Activated naive CD4-positive, alpha-beta T cell treated with anti-CD3 and anti-CD28 coated beads for 36 hours (primary cell): ENCODE measurements around the gene FKBP15. TPM values are rescaled to one million over a fixed set of nuclear protein-coding genes. Genes with fewer than 3 reads are reported as not detected.

Source experiments
- CTCF ChIA-PET: fragments of 350-600 bp; sonication (Branson Sonifier 250); formaldehyde crosslinking; loops from one replicate; lab custom pipeline; 2021; ENCODE audit warnings: antibody characterized with exemption; lab: Charles Lee
- DNase-seq: peaks from one replicate; pipeline ENCODE4 v3.0.0-alpha.2; 2020
- H3K27ac Mint-ChIP-seq: one replicate; pipeline ENCODE4 v1.8.0; 2021; ENCODE audit warnings: mild to moderate bottlenecking, mixed read lengths
- H3K27me3 Mint-ChIP-seq: one replicate; pipeline ENCODE4 v1.8.0; 2021; ENCODE audit warnings: low read depth, mixed read lengths
- H3K36me3 Mint-ChIP-seq: one replicate; pipeline ENCODE4 v1.8.0; 2021; ENCODE audit warnings: low read depth, mixed read lengths
- H3K4me1 Mint-ChIP-seq: one replicate; pipeline ENCODE4 v1.8.0; 2021; ENCODE audit warnings: low read depth, mixed read lengths
- H3K4me3 Mint-ChIP-seq: one replicate; pipeline ENCODE4 v1.8.0; 2021; ENCODE audit warnings: mild to moderate bottlenecking, moderate library complexity, mixed read lengths
- H3K9me3 Mint-ChIP-seq: one replicate; pipeline ENCODE4 v1.8.0; 2021; ENCODE audit warnings: mixed read lengths
- intact Hi-C: fragments of 100-400 bp; cut with micrococcal nuclease; formaldehyde crosslinking; loops from one replicate; pipeline ENCODE4 v1.15.1; 2023
- total RNA-seq, 2 experiments: library from RNA; stranded (reverse); gene quantifications; one replicate each; pipeline ENCODE4 v1.2.3, GENCODE V29; 2021

FKBP15 gene
- total RNA-seq, 2 experiments from 2014 or later = 14.7 to 15.8 TPM

- no peaks in the 10 kb centered on the region for H3K36me3 Mint-ChIP-seq
- H3K4me1 Mint-ChIP-seq = peaks cover 28% of the 10 kb centered on the region
- H3K4me3 Mint-ChIP-seq = no peak overlapping the region
- H3K27me3 Mint-ChIP-seq = no peaks in the 10 kb centered on the region
- no peak for DNase-seq
- no peak overlapping the region for H3K27ac Mint-ChIP-seq
- intact Hi-C loops = loop anchor here (10.0 kb wide), 1 partner anchor 383 kb away; no protein-coding TSS in a partner anchor
- H3K9me3 Mint-ChIP-seq = peaks cover 1% of the 10 kb centered on the region
- CTCF ChIA-PET = interaction anchor here (0.5 to 1.6 kb wide), 3 partner anchors 36 to 105 kb away, joined by 3 to 6 read pairs (median 3); no protein-coding TSS in a partner anchor
Observed at GRCh38 chr9:113228130-113228665, 7.1 kb upstream of the FKBP15 start.

- peaks cover 1% of the 10 kb centered on the region for H3K9me3 Mint-ChIP-seq
- CTCF ChIA-PET = interaction anchor here (1.6 kb wide), 1 partner anchor 47 kb away, joined by 6 read pairs; no protein-coding TSS in a partner anchor
- no peaks in the 10 kb centered on the region for H3K36me3 Mint-ChIP-seq
- peaks cover 28% of the 10 kb centered on the region for H3K4me1 Mint-ChIP-seq
- H3K4me3 Mint-ChIP-seq = no peak overlapping the region
- no peak for DNase-seq
- H3K27me3 Mint-ChIP-seq = no peaks in the 10 kb centered on the region
- H3K27ac Mint-ChIP-seq = no peak overlapping the region
- intact Hi-C loops = loop anchor here (10.0 kb wide), 1 partner anchor 383 kb away; no protein-coding TSS in a partner anchor
Observed at GRCh38 chr9:113227436-113227835, 6.4 kb upstream of the FKBP15 start.

GRCh38 chr9:113223963-113224362 is 2.9 kb upstream of the FKBP15 start:
- CTCF ChIA-PET = no interaction called here

DNA sequence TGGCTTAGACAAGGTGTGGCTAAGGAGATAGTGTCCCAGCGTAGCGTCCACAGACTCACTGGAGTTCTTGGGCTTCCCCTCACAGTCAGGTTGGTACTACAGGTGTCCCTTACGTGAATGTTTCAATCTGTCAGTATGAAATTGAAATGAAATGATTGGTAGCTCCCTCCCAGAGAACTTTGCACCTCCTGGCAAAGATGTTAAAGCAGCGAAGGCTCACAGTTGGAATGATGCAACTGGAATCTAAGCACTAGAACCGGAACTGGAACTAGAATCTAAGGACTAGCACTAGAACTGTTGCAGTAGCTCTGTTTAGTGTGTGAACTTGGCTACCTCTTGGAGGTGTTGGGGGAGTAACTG is 1.4 kb upstream of the FKBP15 start:
- H3K27me3 Mint-ChIP-seq = no peaks in the 10 kb centered on the region
- intact Hi-C loops = loop anchor here (5.0 to 10.0 kb wide), 5 partner anchors 378 to 1560 kb away; partner anchors contain the start of genes GNG10, PTBP3 and SNX30
- H3K36me3 Mint-ChIP-seq = no peaks in the 10 kb centered on the region
- H3K4me3 Mint-ChIP-seq = peak overlapping the region; percentile 95
- no peaks in the 10 kb centered on the region for H3K9me3 Mint-ChIP-seq
- H3K27ac Mint-ChIP-seq = no peak overlapping the region
- CTCF ChIA-PET = interaction anchor here (0.7 to 3.4 kb wide), 3 partner anchors 12 to 52 kb away, joined by 4 to 21 read pairs (median 4); partner anchors contain the start of gene CDC26
- DNase-seq = no peak
- peaks cover 38% of the 10 kb centered on the region for H3K4me1 Mint-ChIP-seq

More at GRCh38 chr9:113223963-113224362, 2.9 kb upstream of the FKBP15 start:
- intact Hi-C loops = loop anchor here (5.0 to 10.0 kb wide), 5 partner anchors 379 to 1562 kb away; partner anchors contain the start of genes GNG10, PTBP3 and SNX30
- Mint-ChIP-seq H3K27me3 (no peaks in the 10 kb centered on the region), H3K9me3 (peaks cover 1% of the 10 kb centered on the region), H3K4me1 (peaks cover 38% of the 10 kb centered on the region), H3K4me3 (no peak overlapping the region), H3K27ac (no peak overlapping the region), H3K36me3 (no peaks in the 10 kb centered on the region)
- DNase-seq = no peak

GRCh38 chr9:113221800-113222481 is 864 bp upstream of the FKBP15 start:
- no peaks in the 10 kb centered on the region for H3K27me3 Mint-ChIP-seq
- intact Hi-C loops = loop anchor here (1.0 to 10.0 kb wide), 16 partner anchors 47 to 1560 kb away; partner anchors contain the start of genes ALAD, C9orf43, CDC26 and GNG10
- H3K4me1 Mint-ChIP-seq = peaks cover 34% of the 10 kb centered on the region
- peak overlapping the region; percentile 95 for H3K4me3 Mint-ChIP-seq
- DNase-seq = peak; percentile 7
- no peaks in the 10 kb centered on the region for H3K36me3 Mint-ChIP-seq
- no peaks in the 10 kb centered on the region for H3K9me3 Mint-ChIP-seq
- peak overlapping the region; percentile 91 for H3K27ac Mint-ChIP-seq
- CTCF ChIA-PET = interaction anchor here (0.7 to 3.4 kb wide), 3 partner anchors 12 to 52 kb away, joined by 4 to 21 read pairs (median 4); partner anchors contain the start of gene CDC26

DNA sequence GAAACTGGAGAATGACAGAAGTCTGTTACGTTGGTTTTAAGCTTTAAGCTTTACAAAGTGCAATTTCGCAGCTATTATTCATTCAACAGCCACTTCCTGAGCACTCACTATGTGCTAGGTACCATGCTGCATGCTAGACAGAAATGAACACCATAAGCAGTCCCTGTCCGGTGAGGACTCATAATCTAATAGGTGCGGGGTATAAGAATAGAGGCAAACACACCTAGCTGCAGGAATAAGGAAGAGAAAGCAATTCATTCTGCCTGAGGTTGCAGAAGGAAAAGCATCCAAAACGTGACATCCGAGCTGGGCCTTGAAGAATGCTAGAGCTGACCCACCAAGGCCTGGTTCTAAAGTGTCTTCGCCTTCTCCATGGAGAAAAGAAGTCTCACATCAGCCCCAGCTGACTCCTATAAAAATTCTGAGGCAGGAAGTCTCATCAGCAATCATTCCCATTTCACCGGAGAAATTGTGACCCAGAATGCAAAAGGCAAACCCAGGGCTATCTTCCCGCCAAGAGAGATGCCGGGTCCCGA is 542 bp downstream of the FKBP15 start:
- H3K36me3 Mint-ChIP-seq = no peaks in the 10 kb centered on the region
- CTCF ChIA-PET = interaction anchor here (0.5 to 3.4 kb wide), 6 partner anchors 19 to 835 kb away, joined by 3 to 21 read pairs (median 4); partner anchors contain the start of genes CDC26 and SLC31A2
- peaks cover 40% of the 10 kb centered on the region for H3K4me1 Mint-ChIP-seq
- H3K9me3 Mint-ChIP-seq = no peaks in the 10 kb centered on the region
- H3K27me3 Mint-ChIP-seq = no peaks in the 10 kb centered on the region
- peak; percentile 40 for DNase-seq
- H3K4me3 Mint-ChIP-seq = peak overlapping the region; percentile 95
- intact Hi-C loops = loop anchor here (1.0 to 10.0 kb wide), 16 partner anchors 49 to 1558 kb away; partner anchors contain the start of genes ALAD, C9orf43, CDC26 and GNG10
- peak overlapping the region; percentile 91 for H3K27ac Mint-ChIP-seq

- peak overlapping the region; percentile 91 for H3K27ac Mint-ChIP-seq
- H3K36me3 Mint-ChIP-seq = peaks cover 1% of the 10 kb centered on the region
- H3K27me3 Mint-ChIP-seq = no peaks in the 10 kb centered on the region
- CTCF ChIA-PET = interaction anchor here (0.5 to 3.4 kb wide), 7 partner anchors 19 to 835 kb away, joined by 3 to 21 read pairs (median 3); partner anchors contain the start of genes CDC26 and SLC31A2
- peaks cover 43% of the 10 kb centered on the region for H3K4me1 Mint-ChIP-seq
- peak; percentile 48 for DNase-seq
- peak overlapping the region; percentile 95 for H3K4me3 Mint-ChIP-seq
- intact Hi-C loops = loop anchor here (2.0 to 10.0 kb wide), 8 partner anchors 121 to 1558 kb away; partner anchors contain the start of genes ALAD, GNG10, PTBP3 and SNX30
- no peaks in the 10 kb centered on the region for H3K9me3 Mint-ChIP-seq
Observed at GRCh38 chr9:113219969-113220368, 1.1 kb downstream of the FKBP15 start.

GRCh38 chr9:113219186-113219936 is 1.7 kb downstream of the FKBP15 start:
- Mint-ChIP-seq H3K27me3 (no peaks in the 10 kb centered on the region), H3K4me1 (peaks cover 43% of the 10 kb centered on the region), H3K4me3 (peak overlapping the region; percentile 95), H3K9me3 (no peaks in the 10 kb centered on the region), H3K27ac (peak overlapping the region; percentile 46), H3K36me3 (peaks cover 4% of the 10 kb centered on the region)
- intact Hi-C loops = no loop called here
- CTCF ChIA-PET = interaction anchor here (0.7 to 3.4 kb wide), 5 partner anchors 33 to 438 kb away, joined by 3 to 21 read pairs (median 3); partner anchors contain the start of genes CDC26 and SLC31A2
- DNase-seq = no peak

DNA sequence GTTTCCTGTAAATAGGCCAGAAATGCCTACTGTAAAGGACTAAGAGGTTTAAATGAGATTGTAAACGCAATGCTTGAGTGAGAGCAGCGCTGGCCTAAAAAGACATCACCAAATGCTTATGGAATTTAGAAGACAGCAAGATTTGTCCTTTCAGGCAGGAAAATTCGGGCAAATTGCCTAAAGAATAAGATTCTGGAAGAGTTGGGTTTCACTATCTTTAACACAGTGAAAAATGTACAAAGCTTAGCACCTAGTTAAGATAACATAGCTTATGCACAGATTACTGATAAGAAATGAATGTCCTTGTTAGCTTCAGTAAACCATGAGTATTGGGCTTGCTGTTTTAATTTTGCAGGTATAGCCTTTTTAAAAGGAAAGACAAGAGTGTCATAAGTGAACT is 4.7 kb downstream of the FKBP15 start:
- peaks cover 11% of the 10 kb centered on the region for H3K36me3 Mint-ChIP-seq
- DNase-seq = no peak
- no peak overlapping the region for H3K27ac Mint-ChIP-seq
- no peak overlapping the region for H3K4me3 Mint-ChIP-seq
- intact Hi-C loops = no loop called here
- peaks cover 29% of the 10 kb centered on the region for H3K4me1 Mint-ChIP-seq
- CTCF ChIA-PET = no interaction called here
- H3K27me3 Mint-ChIP-seq = no peaks in the 10 kb centered on the region
- H3K9me3 Mint-ChIP-seq = no peaks in the 10 kb centered on the region

- H3K36me3 Mint-ChIP-seq = peaks cover 17% of the 10 kb centered on the region
Observed at GRCh38 chr9:113215132-113215531, 5.9 kb downstream of the FKBP15 start.

GRCh38 chr9:113210815-113211214 is 10.3 kb downstream of the FKBP15 start:
- Mint-ChIP-seq H3K9me3 (no peaks in the 10 kb centered on the region), H3K4me3 (no peak overlapping the region), H3K27me3 (no peaks in the 10 kb centered on the region), H3K4me1 (peaks cover 8% of the 10 kb centered on the region), H3K27ac (no peak overlapping the region), H3K36me3 (peaks cover 24% of the 10 kb centered on the region)
- intact Hi-C loops = no loop called here
- DNase-seq = no peak
- CTCF ChIA-PET = no interaction called here

More at GRCh38 chr9:113215132-113215531, 5.9 kb downstream of the FKBP15 start:
- Mint-ChIP-seq H3K4me3 (no peak overlapping the region), H3K9me3 (no peaks in the 10 kb centered on the region), H3K27ac (peak overlapping the region; percentile 32), H3K4me1 (peaks cover 29% of the 10 kb centered on the region), H3K27me3 (no peaks in the 10 kb centered on the region)
- intact Hi-C loops = no loop called here
- DNase-seq = no peak
- CTCF ChIA-PET = interaction anchor here (0.8 kb wide), 1 partner anchor 60 kb away, joined by 4 read pairs; the partner anchor contains the start of gene CDC26
